ENCODE results near the gene GPATCH2L.

DNA sequence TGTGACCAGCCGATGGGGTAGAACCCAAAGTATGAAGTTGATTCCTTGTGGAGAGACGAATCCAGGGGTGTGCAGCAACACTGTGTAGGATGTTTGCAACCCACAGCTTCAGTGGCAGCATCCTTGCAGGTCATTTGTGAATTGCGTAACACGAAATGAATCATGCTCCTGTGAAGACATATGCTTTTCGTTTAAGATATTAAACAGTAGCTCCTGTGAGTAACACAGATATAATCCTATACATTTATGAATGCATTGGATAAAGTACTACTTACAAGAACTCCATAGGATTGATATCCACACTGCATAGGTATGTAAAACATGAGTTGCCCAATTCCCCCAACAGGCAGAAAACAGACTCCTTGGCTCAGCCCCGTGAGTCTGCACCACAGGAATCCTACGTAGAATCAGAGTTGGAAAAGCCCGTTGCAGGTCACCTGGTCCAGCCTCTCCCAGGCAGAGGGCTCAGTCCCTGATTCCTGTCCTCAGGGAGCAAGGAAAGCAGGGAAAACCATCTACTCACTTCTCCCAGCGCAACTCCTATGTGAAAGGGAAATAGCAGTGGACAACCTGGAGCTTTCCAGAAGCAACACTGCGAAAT lies 75.8 kb downstream of the GPATCH2L start:
- TF ChIP-seq, protein P1, sequence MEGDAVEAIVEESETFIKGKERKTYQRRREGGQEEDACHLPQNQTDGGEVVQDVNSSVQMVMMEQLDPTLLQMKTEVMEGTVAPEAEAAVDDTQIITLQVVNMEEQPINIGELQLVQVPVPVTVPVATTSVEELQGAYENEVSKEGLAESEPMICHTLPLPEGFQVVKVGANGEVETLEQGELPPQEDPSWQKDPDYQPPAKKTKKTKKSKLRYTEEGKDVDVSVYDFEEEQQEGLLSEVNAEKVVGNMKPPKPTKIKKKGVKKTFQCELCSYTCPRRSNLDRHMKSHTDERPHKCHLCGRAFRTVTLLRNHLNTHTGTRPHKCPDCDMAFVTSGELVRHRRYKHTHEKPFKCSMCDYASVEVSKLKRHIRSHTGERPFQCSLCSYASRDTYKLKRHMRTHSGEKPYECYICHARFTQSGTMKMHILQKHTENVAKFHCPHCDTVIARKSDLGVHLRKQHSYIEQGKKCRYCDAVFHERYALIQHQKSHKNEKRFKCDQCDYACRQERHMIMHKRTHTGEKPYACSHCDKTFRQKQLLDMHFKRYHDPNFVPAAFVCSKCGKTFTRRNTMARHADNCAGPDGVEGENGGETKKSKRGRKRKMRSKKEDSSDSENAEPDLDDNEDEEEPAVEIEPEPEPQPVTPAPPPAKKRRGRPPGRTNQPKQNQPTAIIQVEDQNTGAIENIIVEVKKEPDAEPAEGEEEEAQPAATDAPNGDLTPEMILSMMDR (IDR thresholded peaks at IDR 0.05): no peak
- TF ChIP-seq POLR2A (IDR thresholded peaks at IDR 0.05): no peak

Data from body of pancreas (tissue), 4 donors.